Body of pancreas (tissue), 4 donors: ENCODE results near the gene SLC5A9.

ENCODE experiments used
- CTCF ChIP-seq, 7 experiments: fragments of 450-650 bp in 4 of 7; fragments of 200-600 bp in 3 of 7; sonication (generic) in 3 of 7; IDR thresholded peaks; one replicate each; pipeline ENCODE4 v1.5.1; 2016 to 2019; ENCODE audit warnings: antibody characterized with exemption in 7 of 7
- POLR2A ChIP-seq, 3 donors: fragments of 450-650 bp; IDR thresholded peaks; one replicate each; pipeline ENCODE4 v1.6.1; 2016; ENCODE audit warnings: antibody characterized with exemption in 3 of 3, mild to moderate bottlenecking in 2 of 3

- no peak for TF ChIP-seq CTCF (IDR thresholded peaks at IDR 0.05)
- TF ChIP-seq POLR2A (IDR thresholded peaks at IDR 0.05), result no peak
Measured at GRCh38 chr1:48225579-48225978, 3.1 kb downstream of the SLC5A9 start.
